H9 (cell line): ENCODE results near the gene EFNB2. TPM values are rescaled to one million over a fixed set of nuclear protein-coding genes. Genes with fewer than 3 reads are reported as not detected.

Experiments used
- DNase-seq: peaks from one replicate; pipeline ENCODE4 v3.0.0-alpha.2; 2017
- H2AFZ ChIP-seq: one replicate; pipeline ENCODE4 v1.6.1; 2013; ENCODE audit warnings: mild to moderate bottlenecking, low read length, control low read depth, moderate library complexity
- H2AK5ac ChIP-seq: 2 replicates; pipeline ENCODE4 v1.6.1; 2013; ENCODE audit warnings: low read length, control low read depth, mixed read lengths; ENCODE audit not compliant: insufficient read length
- H2BK120ac ChIP-seq: one replicate; pipeline ENCODE4 v1.6.1; 2013; ENCODE audit warnings: low read depth, mild to moderate bottlenecking, low read length, control low read depth, inconsistent platforms; ENCODE audit not compliant: poor library complexity, severe bottlenecking
- H2BK12ac ChIP-seq: 2 replicates; pipeline ENCODE4 v1.6.1; 2013; ENCODE audit warnings: low read length, control low read depth, mixed read lengths, low read depth; ENCODE audit not compliant: insufficient read length
- H2BK15ac ChIP-seq: 2 replicates; pipeline ENCODE4 v1.6.1; 2013; ENCODE audit warnings: low read depth, low read length, control low read depth
- H2BK20ac ChIP-seq: one replicate; pipeline ENCODE4 v1.6.1; 2013; ENCODE audit warnings: low read depth, mild to moderate bottlenecking, low read length, control low read depth, inconsistent platforms; ENCODE audit not compliant: poor library complexity, severe bottlenecking
- H2BK5ac ChIP-seq: 2 replicates; pipeline ENCODE4 v1.6.1; 2013; ENCODE audit warnings: low read length, control low read depth, mixed read lengths; ENCODE audit not compliant: insufficient read length
- H3K14ac ChIP-seq: 2 replicates; pipeline ENCODE4 v1.6.1; 2013; ENCODE audit warnings: low read length, control low read depth; ENCODE audit not compliant: insufficient read depth
- H3K18ac ChIP-seq: 2 replicates; pipeline ENCODE4 v1.6.1; 2013; ENCODE audit warnings: low read depth, mild to moderate bottlenecking, mixed read lengths, low read length, control low read depth; ENCODE audit not compliant: insufficient read length
- H3K23ac ChIP-seq: 2 replicates; pipeline ENCODE4 v1.6.1; 2013; ENCODE audit warnings: low read length, control low read depth, mixed read lengths, low read depth; ENCODE audit not compliant: insufficient read length
- H3K23me2 ChIP-seq: 2 replicates; pipeline ENCODE4 v1.6.1; 2013; ENCODE audit warnings: low read depth, mild to moderate bottlenecking, mixed read lengths, low read length, control low read depth; ENCODE audit not compliant: insufficient read length, poor library complexity, severe bottlenecking
- H3K27ac ChIP-seq: 2 replicates; pipeline ENCODE4 v1.5.1; 2013; ENCODE audit warnings: low read length, control low read depth, mixed read lengths, low read depth; ENCODE audit not compliant: insufficient read length
- H3K27me3 ChIP-seq: 2 replicates; pipeline ENCODE4 v1.6.1; 2013; ENCODE audit warnings: low read length, control low read depth, inconsistent platforms; ENCODE audit not compliant: insufficient read depth
- H3K4ac ChIP-seq: 2 replicates; pipeline ENCODE4 v1.6.1; 2013; ENCODE audit warnings: low read depth, mild to moderate bottlenecking, control low read depth, inconsistent platforms, low read length, moderate library complexity
- H3K4me1 ChIP-seq: 2 replicates; pipeline ENCODE4 v1.6.1; 2013; ENCODE audit warnings: low read length, control low read depth, inconsistent platforms; ENCODE audit not compliant: insufficient read depth
- H3K4me2 ChIP-seq: 2 replicates; pipeline ENCODE4 v1.6.1; 2013; ENCODE audit warnings: low read length, control low read depth, mixed read lengths; ENCODE audit not compliant: insufficient read length, insufficient read depth
- H3K56ac ChIP-seq: 2 replicates; pipeline ENCODE4 v1.6.1; 2013; ENCODE audit warnings: low read depth, mild to moderate bottlenecking, mixed read lengths, low read length, control low read depth; ENCODE audit not compliant: insufficient read length
- H3K79me1 ChIP-seq: 2 replicates; pipeline ENCODE4 v1.6.1; 2013; ENCODE audit warnings: low read depth, mild to moderate bottlenecking, moderate library complexity, low read length, control low read depth, inconsistent platforms; ENCODE audit not compliant: insufficient read depth, poor library complexity, severe bottlenecking
- H3K79me2 ChIP-seq: 2 replicates; pipeline ENCODE4 v1.6.1; 2013; ENCODE audit warnings: low read length, control low read depth, inconsistent platforms; ENCODE audit not compliant: insufficient read depth
- H3K9ac ChIP-seq: 2 replicates; pipeline ENCODE4 v1.6.1; 2013; ENCODE audit warnings: low read length, control low read depth, mixed read lengths; ENCODE audit not compliant: insufficient read length; ENCODE audit errors: extremely low read depth
- H3K9me3 ChIP-seq: one replicate; pipeline ENCODE4 v1.6.1; 2013; ENCODE audit warnings: low read depth, low read length, inconsistent platforms; ENCODE audit not compliant: control insufficient read depth
- H3T11ph ChIP-seq: one replicate; pipeline ENCODE4 v1.6.1; 2013; ENCODE audit warnings: mild to moderate bottlenecking, low read length, control low read depth, inconsistent platforms
- H4K20me1 ChIP-seq: one replicate; pipeline ENCODE4 v1.6.1; 2013; ENCODE audit not compliant: control insufficient read depth, insufficient read length, insufficient read depth
- H4K5ac ChIP-seq: 2 replicates; pipeline ENCODE4 v1.6.1; 2013; ENCODE audit warnings: low read depth, mild to moderate bottlenecking, mixed read lengths, low read length, control low read depth; ENCODE audit not compliant: insufficient read length
- H4K8ac ChIP-seq: replicated peaks from 2 replicates; pipeline ENCODE4 v1.6.1; 2013; ENCODE audit warnings: low read length, control low read depth, mixed read lengths, low read depth; ENCODE audit not compliant: insufficient read length
- H4K91ac ChIP-seq: 2 replicates; pipeline ENCODE4 v1.6.1; 2013; ENCODE audit warnings: low read depth, mild to moderate bottlenecking, moderate library complexity, mixed read lengths, low read length, control low read depth; ENCODE audit not compliant: insufficient read length
- H3K27ac Mint-ChIP-seq, 3 experiments: 2 replicates in 2 of 3; 3 replicates in 1 of 3; pipeline ENCODE4 v1.8.0; 2020 to 2021; ENCODE audit warnings: mixed read lengths in 3 of 3, mild to moderate bottlenecking in 1 of 3, moderate library complexity in 1 of 3
- H3K27me3 Mint-ChIP-seq: 2 replicates; pipeline ENCODE4 v1.8.0; 2021; ENCODE audit warnings: low read depth, mild to moderate bottlenecking, moderate library complexity, mixed read lengths
- H3K36me3 Mint-ChIP-seq, 3 experiments: 2 replicates in 2 of 3; 3 replicates in 1 of 3; pipeline ENCODE4 v1.8.0; 2020 to 2021; ENCODE audit warnings: low read depth in 3 of 3, mixed read lengths in 3 of 3; ENCODE audit not compliant: insufficient read depth in 1 of 3
- H3K4me1 Mint-ChIP-seq, 2 experiments: 2 replicates each; pipeline ENCODE4 v1.8.0; 2020; ENCODE audit warnings: mixed read lengths in 2 of 2
- H3K4me3 Mint-ChIP-seq, 2 experiments: 2 replicates in 1 of 2; 3 replicates in 1 of 2; pipeline ENCODE4 v1.8.0; 2020 to 2021; ENCODE audit warnings: mild to moderate bottlenecking in 2 of 2, mixed read lengths in 2 of 2, moderate library complexity in 1 of 2
- H3K9me3 Mint-ChIP-seq, 2 experiments: 2 replicates in 1 of 2; 3 replicates in 1 of 2; pipeline ENCODE4 v1.8.0; 2020; ENCODE audit warnings: mild to moderate bottlenecking in 2 of 2, mixed read lengths in 2 of 2, moderate library complexity in 1 of 2
- WGBS: extraction: QIAGEN DNeasy Blood & Tissue Kit; methylation state at CpG from one replicate; pipeline ENCODE4 v1.1.7; 2013; ENCODE audit warnings: missing lambda C conversion rate, low lambda C conversion rate, mixed read lengths; ENCODE audit not compliant: insufficient read length; ENCODE audit errors: extremely low coverage; 5-methylcytosine and 5-hydroxymethylcytosine counted together
- total RNA-seq: library from RNA; stranded (reverse); gene quantifications from 2 replicates; pipeline ENCODE4 v1.2.1, GENCODE V29; 2021
- TF ChIP-seq, protein P1 (sequence below): fragments of 200-600 bp; sonication (generic); conservative IDR thresholded peaks from 3 replicates; pipeline ENCODE4 v1.8.0; 2021; ENCODE audit warnings: antibody characterized with exemption, mild to moderate bottlenecking

EFNB2 gene
- total RNA-seq, 1 experiment from 2014 or later, result 12.7 TPM

DNA sequence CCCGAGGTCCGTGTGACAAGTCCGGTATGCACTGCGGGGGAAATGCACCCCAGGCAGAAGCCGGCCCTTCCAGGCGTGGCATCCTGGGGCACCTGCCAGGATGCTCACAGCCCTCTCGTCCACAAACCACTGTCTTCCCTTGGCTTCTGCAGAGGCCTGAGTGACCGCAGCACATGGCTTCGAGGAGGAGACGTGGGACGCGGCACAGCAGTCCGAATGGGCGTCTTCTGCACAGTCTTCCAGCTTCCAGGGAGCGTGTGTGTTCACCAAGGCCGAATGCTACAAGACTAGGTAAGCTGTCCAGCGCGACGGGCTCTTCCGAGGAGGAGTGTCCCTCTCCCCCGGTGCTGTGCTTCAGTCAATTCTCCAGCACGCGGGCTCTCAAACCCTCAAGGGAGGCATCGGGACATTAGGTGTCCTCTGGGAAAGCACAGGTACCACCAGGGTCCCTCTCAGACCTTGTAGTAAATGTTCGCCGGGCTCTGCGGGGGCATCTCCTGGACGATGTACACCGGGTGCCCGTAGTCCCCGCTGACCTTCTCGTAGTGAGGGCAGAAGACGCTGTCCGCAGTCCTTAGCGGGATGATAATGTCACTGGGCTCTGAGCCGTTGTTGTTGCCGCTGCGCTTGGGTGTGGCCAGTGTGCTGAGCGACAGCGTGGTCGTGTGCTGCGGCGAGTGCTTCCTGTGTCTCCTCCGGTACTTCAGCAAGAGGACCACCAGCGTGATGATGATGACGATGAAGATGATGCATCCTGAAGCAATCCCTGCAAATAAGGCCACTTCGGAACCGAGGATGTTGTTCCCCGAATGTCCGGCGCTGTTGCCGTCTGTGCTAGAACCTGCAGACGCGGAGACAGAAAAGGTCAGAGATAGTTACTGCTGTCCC, 42.6 kb downstream of the EFNB2 start:
- Histone ChIP-seq H3K27me3 (no peaks in the 10 kb centered on the region), H3K9ac (no peak overlapping the region), H3K56ac (no peak overlapping the region), H2BK20ac (no peak overlapping the region), H3K9me3 (no peaks in the 10 kb centered on the region), H2AFZ (no peak overlapping the region), H2AK5ac (no peak overlapping the region), H3K79me1 (no peaks in the 10 kb centered on the region), H2BK12ac (no peak overlapping the region), H4K91ac (no peak overlapping the region), H3K27ac (no peak overlapping the region), H4K8ac (no peak overlapping the region), H3K4me1 (peaks cover 3% of the 10 kb centered on the region; the same call in 1 of the 2 replicates), H3K4ac (no peak overlapping the region), H3K79me2 (no peaks in the 10 kb centered on the region), H3K18ac (no peak overlapping the region), H2BK15ac (no peak overlapping the region), H3K23me2 (no peaks in the 10 kb centered on the region), H3T11ph (no peak overlapping the region), H4K20me1 (no peaks in the 10 kb centered on the region), H3K4me2 (no peak overlapping the region), H3K14ac (no peak overlapping the region; the same call in 1 of the 2 replicates), H2BK5ac (no peak overlapping the region), H3K23ac (no peak overlapping the region), H2BK120ac (no peak overlapping the region), H4K5ac (no peak overlapping the region)
- Mint-ChIP-seq H3K27ac (peak overlapping the region in 1 of 3 experiments; percentile 24; a peak in 2 of 7 replicates), H3K9me3 (no peaks in the 10 kb centered on the region), H3K4me1 (peaks cover 20 to 28% of the 10 kb centered on the region in 2 experiments), H3K27me3 (no peaks in the 10 kb centered on the region), H3K4me3 (no peak overlapping the region), H3K36me3 (peaks cover 27 to 33% (median 29%) of the 10 kb centered on the region in 3 experiments; a peak in 6 of 7 replicates)
- TF ChIP-seq, protein P1, sequence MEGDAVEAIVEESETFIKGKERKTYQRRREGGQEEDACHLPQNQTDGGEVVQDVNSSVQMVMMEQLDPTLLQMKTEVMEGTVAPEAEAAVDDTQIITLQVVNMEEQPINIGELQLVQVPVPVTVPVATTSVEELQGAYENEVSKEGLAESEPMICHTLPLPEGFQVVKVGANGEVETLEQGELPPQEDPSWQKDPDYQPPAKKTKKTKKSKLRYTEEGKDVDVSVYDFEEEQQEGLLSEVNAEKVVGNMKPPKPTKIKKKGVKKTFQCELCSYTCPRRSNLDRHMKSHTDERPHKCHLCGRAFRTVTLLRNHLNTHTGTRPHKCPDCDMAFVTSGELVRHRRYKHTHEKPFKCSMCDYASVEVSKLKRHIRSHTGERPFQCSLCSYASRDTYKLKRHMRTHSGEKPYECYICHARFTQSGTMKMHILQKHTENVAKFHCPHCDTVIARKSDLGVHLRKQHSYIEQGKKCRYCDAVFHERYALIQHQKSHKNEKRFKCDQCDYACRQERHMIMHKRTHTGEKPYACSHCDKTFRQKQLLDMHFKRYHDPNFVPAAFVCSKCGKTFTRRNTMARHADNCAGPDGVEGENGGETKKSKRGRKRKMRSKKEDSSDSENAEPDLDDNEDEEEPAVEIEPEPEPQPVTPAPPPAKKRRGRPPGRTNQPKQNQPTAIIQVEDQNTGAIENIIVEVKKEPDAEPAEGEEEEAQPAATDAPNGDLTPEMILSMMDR, result no peak
- DNase-seq, result no peak
- WGBS, result no CpG with 5 or more reads among the region's 54 CpGs
